HG02798 (cell line): Measurements from ENCODE around the gene MPG.

Experiments used
- ATAC-seq: cut with Tn5 transposase; IDR thresholded peaks from one replicate; pipeline ENCODE4 v1.9.1; 2021; ENCODE audit warnings: mild to moderate bottlenecking; ENCODE audit not compliant: unreplicated experiment, poor library complexity

Gene MPG

GRCh38 chr16:64914-65255 lies 13.1 kb upstream of the MPG start:
- no peak for ATAC-seq

GRCh38 chr16:65745-66144 lies 12.3 kb upstream of the MPG start:
- peak; percentile 49 for ATAC-seq

GRCh38 chr16:66309-67182 lies 11.5 kb upstream of the MPG start:
- ATAC-seq: no peak

- no peak for ATAC-seq
Observed at GRCh38 chr16:67183-67791, 10.7 kb upstream of the MPG start.

- ATAC-seq: no peak
Observed at GRCh38 chr16:67884-68789, 9.9 kb upstream of the MPG start.

- no peak for ATAC-seq
Observed at GRCh38 chr16:69181-69580, 8.8 kb upstream of the MPG start.

- ATAC-seq: no peak
Observed at GRCh38 chr16:71210-71539, 6.8 kb upstream of the MPG start.

GRCh38 chr16:71540-72401 lies 6.3 kb upstream of the MPG start:
- ATAC-seq: no peak

- ATAC-seq: no peak
Observed at GRCh38 chr16:72561-73548, 5.2 kb upstream of the MPG start, which contains the start of gene RHBDF1. Gene RHBDF1, minus strand, starts transcription at chr16:72631. Its CDS starts 7,616 bp downstream, at chr16:65015.

GRCh38 chr16:74051-74746 lies 3.8 kb upstream of the MPG start:
- no peak for ATAC-seq

GRCh38 chr16:74747-75334 lies 3.2 kb upstream of the MPG start:
- ATAC-seq: no peak

GRCh38 chr16:75580-76501 lies 2.2 kb upstream of the MPG start:
- no peak for ATAC-seq

- no peak for ATAC-seq
Observed at GRCh38 chr16:76535-77272, 1.3 kb upstream of the MPG start.

GRCh38 chr16:77273-77806 lies 685 bp upstream of the MPG start:
- peak; percentile 26 for ATAC-seq

GRCh38 chr16:78444-79150 lies 572 bp downstream of the MPG start:
- ATAC-seq: peak; percentile 14
